IMR-90 (cell line): ENCODE data around the gene HPS6. TPM values are rescaled to one million over a fixed set of nuclear protein-coding genes. Genes with fewer than 3 reads are reported as not detected.

Experiments used
- ATAC-seq: fragments of 200-7000 bp; cut with Tn5 transposase; 2 replicates; pipeline ENCODE4 v1.9.1; 2020; ENCODE audit warnings: low read depth, mild to moderate bottlenecking, moderate library complexity
- BruUV-seq: library from RNA; stranded (reverse); fragments of 400-500 nt; replicated peaks from 2 replicates; lab custom pipeline; 2021; lab: Mats Ljungman, UMichigan
- CTCF ChIA-PET: fragments of 300-600 bp; formaldehyde crosslinking; extraction: SDS; loops from one replicate; lab custom pipeline; 2021; ENCODE audit warnings: antibody characterized with exemption; lab: Yijun Ruan, JAX
- POLR2A ChIA-PET: fragments of 300-600 bp; sonication (Branson Sonifier 250); formaldehyde crosslinking; loops from one replicate; lab custom pipeline; 2022; ENCODE audit warnings: antibody characterized with exemption; ENCODE audit not compliant: unreplicated experiment; lab: Charles Lee
- DNase-seq: peaks from one replicate; pipeline ENCODE4 v3.0.0; 2013
- H2AFZ ChIP-seq: replicated peaks from 2 replicates; pipeline ENCODE3; 2013; ENCODE audit warnings: low read length, mild to moderate bottlenecking; ENCODE audit not compliant: poor library complexity
- H2AK5ac ChIP-seq: 2 replicates; pipeline ENCODE4 v1.6.1; 2013; ENCODE audit warnings: low read depth, low read length, inconsistent platforms
- H2AK9ac ChIP-seq: replicated peaks from 2 replicates; pipeline ENCODE3; 2013; ENCODE audit warnings: mild to moderate bottlenecking, low read depth, low read length, moderate library complexity; ENCODE audit not compliant: poor library complexity
- H2BK120ac ChIP-seq: 2 replicates; pipeline ENCODE4 v1.6.1; 2013; ENCODE audit warnings: low read depth, low read length, inconsistent platforms
- H2BK15ac ChIP-seq: 3 replicates; pipeline ENCODE4 v1.6.1; 2013; ENCODE audit warnings: low read depth, low read length, inconsistent platforms
- H2BK20ac ChIP-seq: 2 replicates; pipeline ENCODE4 v1.6.1; 2013; ENCODE audit warnings: low read depth, mild to moderate bottlenecking, inconsistent platforms, low read length, moderate library complexity
- H2BK5ac ChIP-seq: 2 replicates; pipeline ENCODE4 v1.6.1; 2013; ENCODE audit warnings: mild to moderate bottlenecking, low read depth, low read length, inconsistent platforms; ENCODE audit not compliant: poor library complexity, severe bottlenecking
- H3K14ac ChIP-seq: replicated peaks from 2 replicates; pipeline ENCODE4 v1.6.1; 2013; ENCODE audit warnings: low read depth, low read length, inconsistent platforms
- H3K18ac ChIP-seq: 2 replicates; pipeline ENCODE4 v1.6.1; 2013; ENCODE audit warnings: low read depth, low read length, control low read depth
- H3K23ac ChIP-seq: 2 replicates; pipeline ENCODE4 v1.6.1; 2013; ENCODE audit warnings: low read depth, low read length, inconsistent platforms
- H3K27ac ChIP-seq: 2 replicates; pipeline ENCODE4 v1.5.1; 2013; ENCODE audit warnings: mild to moderate bottlenecking, control low read depth, low read length; ENCODE audit not compliant: insufficient read depth
- H3K27me3 ChIP-seq: 2 replicates; pipeline ENCODE4 v1.6.1; 2013; ENCODE audit warnings: low read length; ENCODE audit not compliant: control insufficient read depth, insufficient read depth
- H3K36me3 ChIP-seq: 2 replicates; pipeline ENCODE4 v1.6.1; 2013; ENCODE audit warnings: low read length, mixed read lengths; ENCODE audit not compliant: control insufficient read depth, insufficient read depth
- H3K4ac ChIP-seq: 2 replicates; pipeline ENCODE4 v1.6.1; 2013; ENCODE audit warnings: low read depth, low read length, inconsistent platforms
- H3K4me1 ChIP-seq: 2 replicates; pipeline ENCODE4 v1.6.1; 2013; ENCODE audit warnings: low read length, mixed read lengths; ENCODE audit not compliant: control insufficient read depth, insufficient read depth
- H3K4me2 ChIP-seq: 2 replicates; pipeline ENCODE4 v1.6.1; 2013; ENCODE audit warnings: low read depth, mild to moderate bottlenecking, control low read depth, low read length, moderate library complexity
- H3K4me3 ChIP-seq: 2 replicates; pipeline ENCODE4 v1.5.1; 2013; ENCODE audit warnings: low read depth, mild to moderate bottlenecking, control low read depth, low read length, moderate library complexity; ENCODE audit not compliant: insufficient read depth
- H3K56ac ChIP-seq: 2 replicates; pipeline ENCODE4 v1.6.1; 2013; ENCODE audit warnings: low read length, inconsistent platforms; ENCODE audit not compliant: insufficient read depth; ENCODE audit errors: extremely low read depth
- H3K79me1 ChIP-seq, 2 experiments: 2 replicates each; pipeline ENCODE4 v1.6.1; 2013; ENCODE audit warnings: low read length in 2 of 2, inconsistent platforms in 1 of 2, low read depth in 1 of 2
- H3K9ac ChIP-seq: 2 replicates; pipeline ENCODE4 v1.6.1; 2013; ENCODE audit warnings: low read depth, low read length, control low read depth
- H3K9me1 ChIP-seq: 2 replicates; pipeline ENCODE4 v1.6.1; 2013; ENCODE audit warnings: low read length, inconsistent platforms; ENCODE audit not compliant: insufficient read depth
- H3K9me3 ChIP-seq: 2 replicates; pipeline ENCODE4 v1.6.1; 2013; ENCODE audit warnings: low read length; ENCODE audit not compliant: control insufficient read depth, insufficient read depth
- H4K20me1 ChIP-seq: 2 replicates; pipeline ENCODE4 v1.6.1; 2013; ENCODE audit warnings: low read length, inconsistent platforms; ENCODE audit not compliant: insufficient read depth
- H4K5ac ChIP-seq: 2 replicates; pipeline ENCODE4 v1.6.1; 2013; ENCODE audit warnings: mild to moderate bottlenecking, low read depth, low read length, control low read depth
- H4K8ac ChIP-seq, 2 experiments: 2 replicates each; pipeline ENCODE4 v1.6.1; 2013; ENCODE audit warnings: low read depth in 2 of 2, low read length in 2 of 2, control low read depth in 1 of 2, inconsistent platforms in 1 of 2
- H4K91ac ChIP-seq: 2 replicates; pipeline ENCODE4 v1.6.1; 2013; ENCODE audit warnings: low read depth, low read length, inconsistent platforms; ENCODE audit not compliant: insufficient read depth
- CHD1 ChIP-seq: IDR thresholded peaks from 2 replicates; pipeline ENCODE4 v1.6.1; 2012; ENCODE audit warnings: low read depth, low read length, improper control_type of control experiment
- ELK1 ChIP-seq: fragments of 150-350 bp; IDR thresholded peaks from 2 replicates; pipeline ENCODE4 v1.6.1; 2016; ENCODE audit warnings: low read depth, mild to moderate bottlenecking, low read length, moderate library complexity, borderline replicate concordance
- MAZ ChIP-seq: IDR thresholded peaks from 2 replicates; pipeline ENCODE4 v1.6.1; 2012; ENCODE audit warnings: low read depth, mild to moderate bottlenecking, low read length, improper control_type of control experiment, moderate library complexity, borderline replicate concordance
- POLR2A ChIP-seq: IDR thresholded peaks from 2 replicates; pipeline ENCODE4 v1.6.1; 2012; ENCODE audit warnings: mild to moderate bottlenecking, low read depth, low read length
- RAD21 ChIP-seq: IDR thresholded peaks from 2 replicates; pipeline ENCODE4 v1.6.1; 2012; ENCODE audit warnings: low read length, improper control_type of control experiment
- WGBS, 2 experiments: methylation state at CpG; one replicate each; pipeline versions ENCODE4 v1.1.5 to v1.1.7; 2013; ENCODE audit warnings: missing lambda C conversion rate in 2 of 2; ENCODE audit not compliant: insufficient read length in 1 of 2; ENCODE audit errors: extremely low coverage in 2 of 2; 5-methylcytosine and 5-hydroxymethylcytosine counted together
- dilution Hi-C: fragments of 300-500 bp; cut with HindIII; formaldehyde crosslinking; loops from one replicate; pipeline ENCODE4 v1.14.3; 2018; ENCODE audit warnings: low sequenced_read_pairs; ENCODE audit not compliant: unreplicated experiment
- in situ Hi-C: fragments of 300-500 bp; cut with MboI; formaldehyde crosslinking; loops from 3 replicates; pipeline ENCODE4 v1.14.3; 2019; ENCODE audit warnings: low sequenced_read_pairs, inconsistent platforms, mixed read lengths
- intact Hi-C: fragments of 100-400 bp; cut with micrococcal nuclease; formaldehyde crosslinking; loops from 2 replicates; pipeline ENCODE4 v1.10.0; 2022
- polyA plus RNA-seq, 3 experiments: library from polyadenylated mRNA; depleted of rRNA; stranded (reverse); fragments of >200 nt; gene quantifications; 2 replicates each; pipeline ENCODE4 v1.2.3, GENCODE V29; 2012; ENCODE audit warnings: low replicate concordance in 1 of 3
- total RNA-seq: library from RNA; depleted of rRNA; stranded (reverse); fragments of >200 nt; gene quantifications from 2 replicates; pipeline ENCODE4 v1.2.3, GENCODE V29; 2012
- TF ChIP-seq, protein P1 (sequence below): conservative IDR thresholded peaks from 2 replicates; pipeline ENCODE4 v1.5.1; 2012; ENCODE audit warnings: mild to moderate bottlenecking, low read depth, low read length, improper control_type of control experiment

The HPS6 gene
- total and polyA plus RNA-seq, 2 of the 4 experiments (the other 2 are of a cell fraction), result 10.5 to 23.1 TPM

DNA sequence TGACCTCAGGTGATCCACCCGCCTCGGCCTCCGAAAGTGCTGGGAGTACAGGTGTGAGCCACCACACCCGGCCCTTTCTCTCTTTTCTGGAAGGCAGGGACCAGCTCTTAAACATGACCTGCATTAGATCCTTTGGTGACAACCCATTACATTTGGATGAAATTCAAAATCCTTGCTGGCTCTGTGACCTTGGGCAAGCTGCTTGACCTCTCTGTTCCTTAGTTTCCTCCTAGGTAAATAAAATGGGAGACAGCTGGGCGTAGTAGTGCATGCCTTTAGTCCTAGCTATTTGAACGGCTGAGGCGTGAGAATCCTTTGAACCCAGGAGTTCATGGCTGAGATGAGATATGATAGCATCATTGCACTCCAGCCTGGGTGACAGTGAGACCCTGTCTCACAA lies 31.3 kb downstream of the HPS6 start:
- no peak overlapping the region for H3K18ac ChIP-seq
- in situ Hi-C loops, result no loop called here
- H3K9me3 ChIP-seq, result no peaks in the 10 kb centered on the region
- no peaks in the 10 kb centered on the region for H3K9me1 ChIP-seq
- no peaks in the 10 kb centered on the region for H3K79me1 ChIP-seq
- H3K27me3 ChIP-seq, result no peaks in the 10 kb centered on the region
- no peak overlapping the region for H3K9ac ChIP-seq
- intact Hi-C loops, result no loop called here
- peaks cover 12% of the 10 kb centered on the region; the same call in 1 of the 2 replicates for H3K36me3 ChIP-seq
- no peak overlapping the region for H2BK15ac ChIP-seq
- no peaks in the 10 kb centered on the region for H3K4me1 ChIP-seq
- H4K20me1 ChIP-seq, result no peaks in the 10 kb centered on the region
- BruUV-seq, result no TSS peak
- no peak overlapping the region for H3K4me2 ChIP-seq
- no peak overlapping the region for H2BK120ac ChIP-seq
- no peak overlapping the region for H2BK20ac ChIP-seq
- H2AFZ ChIP-seq, result no peak overlapping the region
- no peak for DNase-seq
- 100% methylated on average over 2 of the region's 7 CpGs; no CpG with 5 or more reads in 1 of the 2 experiments for WGBS, 2 experiments
- ChIA-PET CTCF (interaction anchor here (0.6 kb wide), 1 partner anchor 655 kb away, joined by 3 read pairs; no protein-coding TSS in a partner anchor), POLR2A (no interaction called here)
- H2AK5ac ChIP-seq, result no peak overlapping the region
- H2AK9ac ChIP-seq, result no peak overlapping the region
- H3K23ac ChIP-seq, result no peak overlapping the region
- dilution Hi-C loops, result no loop called here
- no peak overlapping the region for H3K4ac ChIP-seq
- H3K4me3 ChIP-seq, result no peak overlapping the region
- H3K56ac ChIP-seq, result no peak overlapping the region
- no peak overlapping the region for H4K91ac ChIP-seq
- no peak for TF ChIP-seq RAD21
- TF ChIP-seq MAZ, result no peak
- no peak for TF ChIP-seq POLR2A
- no peak for TF ChIP-seq ELK1
- TF ChIP-seq, protein P1, sequence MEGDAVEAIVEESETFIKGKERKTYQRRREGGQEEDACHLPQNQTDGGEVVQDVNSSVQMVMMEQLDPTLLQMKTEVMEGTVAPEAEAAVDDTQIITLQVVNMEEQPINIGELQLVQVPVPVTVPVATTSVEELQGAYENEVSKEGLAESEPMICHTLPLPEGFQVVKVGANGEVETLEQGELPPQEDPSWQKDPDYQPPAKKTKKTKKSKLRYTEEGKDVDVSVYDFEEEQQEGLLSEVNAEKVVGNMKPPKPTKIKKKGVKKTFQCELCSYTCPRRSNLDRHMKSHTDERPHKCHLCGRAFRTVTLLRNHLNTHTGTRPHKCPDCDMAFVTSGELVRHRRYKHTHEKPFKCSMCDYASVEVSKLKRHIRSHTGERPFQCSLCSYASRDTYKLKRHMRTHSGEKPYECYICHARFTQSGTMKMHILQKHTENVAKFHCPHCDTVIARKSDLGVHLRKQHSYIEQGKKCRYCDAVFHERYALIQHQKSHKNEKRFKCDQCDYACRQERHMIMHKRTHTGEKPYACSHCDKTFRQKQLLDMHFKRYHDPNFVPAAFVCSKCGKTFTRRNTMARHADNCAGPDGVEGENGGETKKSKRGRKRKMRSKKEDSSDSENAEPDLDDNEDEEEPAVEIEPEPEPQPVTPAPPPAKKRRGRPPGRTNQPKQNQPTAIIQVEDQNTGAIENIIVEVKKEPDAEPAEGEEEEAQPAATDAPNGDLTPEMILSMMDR, result no peak
- TF ChIP-seq CHD1, result no peak
- H2BK5ac ChIP-seq, result no peak overlapping the region
- H4K8ac ChIP-seq, result no peak overlapping the region
- no peak overlapping the region for H3K14ac ChIP-seq
- H3K27ac ChIP-seq, result no peak overlapping the region
- no peak overlapping the region for H4K5ac ChIP-seq
- no peak for ATAC-seq
